ENCODE data around the gene CACNA1C.

CACNA1C gene

DNA sequence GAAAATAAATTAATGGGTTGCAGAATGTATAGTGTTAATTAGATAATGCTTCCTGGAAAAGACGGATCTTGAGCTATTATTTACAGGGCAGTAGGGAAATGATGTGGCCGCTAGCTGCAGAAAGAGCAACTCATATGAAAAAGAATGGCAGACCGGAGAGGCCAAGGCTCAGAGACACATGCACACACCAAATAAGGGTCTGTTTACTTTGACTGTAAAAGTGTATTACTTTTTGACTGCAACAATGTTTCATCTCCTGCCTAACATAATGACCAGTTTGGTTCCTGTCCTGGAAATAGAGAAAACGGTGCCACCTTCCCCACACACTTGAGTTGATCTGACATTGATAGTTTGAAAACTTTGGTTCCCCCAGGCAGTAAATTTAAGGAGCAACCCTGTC, 290.9 kb downstream of the CACNA1C start:
- CTCF ChIA-PET: no interaction called here
- DNase-seq (ENCODE audit: low spot score): no peak
- H3K27ac ChIP-seq: no peak overlapping the region
- TF ChIP-seq, protein P1, sequence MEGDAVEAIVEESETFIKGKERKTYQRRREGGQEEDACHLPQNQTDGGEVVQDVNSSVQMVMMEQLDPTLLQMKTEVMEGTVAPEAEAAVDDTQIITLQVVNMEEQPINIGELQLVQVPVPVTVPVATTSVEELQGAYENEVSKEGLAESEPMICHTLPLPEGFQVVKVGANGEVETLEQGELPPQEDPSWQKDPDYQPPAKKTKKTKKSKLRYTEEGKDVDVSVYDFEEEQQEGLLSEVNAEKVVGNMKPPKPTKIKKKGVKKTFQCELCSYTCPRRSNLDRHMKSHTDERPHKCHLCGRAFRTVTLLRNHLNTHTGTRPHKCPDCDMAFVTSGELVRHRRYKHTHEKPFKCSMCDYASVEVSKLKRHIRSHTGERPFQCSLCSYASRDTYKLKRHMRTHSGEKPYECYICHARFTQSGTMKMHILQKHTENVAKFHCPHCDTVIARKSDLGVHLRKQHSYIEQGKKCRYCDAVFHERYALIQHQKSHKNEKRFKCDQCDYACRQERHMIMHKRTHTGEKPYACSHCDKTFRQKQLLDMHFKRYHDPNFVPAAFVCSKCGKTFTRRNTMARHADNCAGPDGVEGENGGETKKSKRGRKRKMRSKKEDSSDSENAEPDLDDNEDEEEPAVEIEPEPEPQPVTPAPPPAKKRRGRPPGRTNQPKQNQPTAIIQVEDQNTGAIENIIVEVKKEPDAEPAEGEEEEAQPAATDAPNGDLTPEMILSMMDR (conservative IDR thresholded peaks at IDR 0.05; ENCODE audit: low read depth): no peak
- POLR2A ChIA-PET (ENCODE audit: low non-redundant PET): no interaction called here

DNA sequence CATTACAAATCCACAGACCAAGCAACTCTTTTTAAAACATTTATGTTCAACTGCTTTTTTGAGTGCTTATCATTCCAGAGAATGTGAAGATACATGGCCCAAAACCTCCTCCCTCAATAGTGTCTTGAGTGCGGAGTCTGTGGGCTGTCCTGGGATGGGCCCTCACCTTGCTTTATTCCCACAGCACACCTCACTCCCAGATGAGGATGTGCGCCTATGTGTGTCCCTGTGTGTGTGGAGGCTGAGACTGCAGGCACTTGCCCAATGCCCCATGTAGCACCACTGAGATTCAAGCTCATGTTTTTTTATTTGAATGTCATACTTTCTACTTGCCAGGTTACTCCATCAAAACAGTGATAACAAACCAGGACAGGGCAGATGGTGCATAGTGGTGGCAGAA, 291.7 kb downstream of the CACNA1C start:
- POLR2A ChIA-PET (ENCODE audit: low non-redundant PET): no interaction called here

DNA sequence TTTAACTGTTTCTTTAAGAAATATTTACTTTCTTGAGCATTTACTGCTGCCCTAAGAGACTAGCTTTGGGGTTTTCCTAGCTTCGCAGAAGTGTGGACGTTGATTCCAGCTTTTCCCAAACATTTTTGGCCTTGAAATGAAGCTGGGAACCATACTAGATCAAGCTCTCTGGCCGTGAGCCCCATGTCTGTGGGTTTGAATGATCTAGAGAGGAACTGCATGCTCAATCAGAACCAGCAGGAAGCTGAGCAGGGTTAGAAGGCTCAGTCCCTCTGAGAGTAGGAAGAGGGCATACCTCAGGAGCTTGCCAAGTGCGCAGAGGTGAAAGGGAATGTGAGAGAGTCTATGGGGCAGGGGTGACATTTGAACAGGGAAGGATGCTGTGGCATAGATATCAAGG, 292.1 kb downstream of the CACNA1C start:
- ChIA-PET POLR2A (ENCODE audit: low non-redundant PET) (no interaction called here), CTCF (no interaction called here)
- TF ChIP-seq, protein P1 (conservative IDR thresholded peaks at IDR 0.05; ENCODE audit: low read depth): no peak
- no peak overlapping the region for H3K27ac ChIP-seq
- no peak for DNase-seq (ENCODE audit: low spot score)

More for the DNA sequence above, 291.7 kb downstream of the CACNA1C start:
- TF ChIP-seq, protein P1 (conservative IDR thresholded peaks at IDR 0.05; ENCODE audit: low read depth): no peak
- no peak for DNase-seq (ENCODE audit: low spot score)
- CTCF ChIA-PET: no interaction called here
- H3K27ac ChIP-seq: no peak overlapping the region

DNA sequence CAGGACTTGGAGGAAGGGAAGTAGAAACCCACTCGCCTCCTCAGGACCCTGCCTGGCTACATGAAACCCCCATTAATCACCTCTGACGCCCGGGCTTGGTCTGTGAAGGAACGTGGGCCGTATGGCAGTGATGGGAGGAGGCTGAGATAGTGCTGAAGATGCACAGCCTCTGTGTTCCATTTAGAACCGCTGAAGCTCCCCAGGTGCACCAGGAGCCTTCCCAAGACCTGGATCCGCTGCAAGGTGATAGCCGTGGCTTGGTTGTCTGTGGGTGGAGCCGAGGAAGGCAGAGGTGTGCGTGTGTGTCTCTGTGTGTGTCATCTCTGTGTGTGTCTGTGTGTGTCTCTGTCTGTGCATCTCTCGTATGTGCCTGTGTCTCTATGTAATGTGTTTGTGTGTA, 293.1 kb downstream of the CACNA1C start:
- POLR2A ChIA-PET (ENCODE audit: low non-redundant PET): no interaction called here
- CTCF ChIA-PET: no interaction called here
- no peak overlapping the region for H3K27ac ChIP-seq
- TF ChIP-seq, protein P1 (conservative IDR thresholded peaks at IDR 0.05; ENCODE audit: low read depth): no peak
- no peak for DNase-seq (ENCODE audit: low spot score)

DNA sequence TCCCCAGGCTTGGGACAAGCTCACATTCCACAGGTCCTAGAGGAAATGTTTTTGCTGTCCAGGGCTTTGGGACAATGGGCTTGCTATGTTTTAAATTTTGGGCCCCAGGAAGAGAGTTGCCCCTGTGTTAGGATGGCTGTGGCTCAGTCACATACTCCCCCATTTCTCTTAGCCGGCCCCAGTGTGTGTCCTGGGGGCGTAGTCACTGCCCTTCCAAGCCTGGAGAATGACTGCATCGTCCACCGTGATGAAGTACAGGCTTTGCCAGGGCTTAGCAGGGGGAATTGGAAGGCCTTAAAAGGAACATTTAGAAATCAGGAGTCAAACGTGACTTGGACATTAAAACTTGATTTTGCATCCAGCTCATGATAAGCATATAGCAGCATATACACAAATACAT, 293.6 kb downstream of the CACNA1C start:
- POLR2A ChIA-PET (ENCODE audit: low non-redundant PET): no interaction called here
- CTCF ChIA-PET: no interaction called here
- H3K27ac ChIP-seq: no peak overlapping the region
- TF ChIP-seq, protein P1 (conservative IDR thresholded peaks at IDR 0.05; ENCODE audit: low read depth): no peak
- DNase-seq (ENCODE audit: low spot score): no peak

DNA sequence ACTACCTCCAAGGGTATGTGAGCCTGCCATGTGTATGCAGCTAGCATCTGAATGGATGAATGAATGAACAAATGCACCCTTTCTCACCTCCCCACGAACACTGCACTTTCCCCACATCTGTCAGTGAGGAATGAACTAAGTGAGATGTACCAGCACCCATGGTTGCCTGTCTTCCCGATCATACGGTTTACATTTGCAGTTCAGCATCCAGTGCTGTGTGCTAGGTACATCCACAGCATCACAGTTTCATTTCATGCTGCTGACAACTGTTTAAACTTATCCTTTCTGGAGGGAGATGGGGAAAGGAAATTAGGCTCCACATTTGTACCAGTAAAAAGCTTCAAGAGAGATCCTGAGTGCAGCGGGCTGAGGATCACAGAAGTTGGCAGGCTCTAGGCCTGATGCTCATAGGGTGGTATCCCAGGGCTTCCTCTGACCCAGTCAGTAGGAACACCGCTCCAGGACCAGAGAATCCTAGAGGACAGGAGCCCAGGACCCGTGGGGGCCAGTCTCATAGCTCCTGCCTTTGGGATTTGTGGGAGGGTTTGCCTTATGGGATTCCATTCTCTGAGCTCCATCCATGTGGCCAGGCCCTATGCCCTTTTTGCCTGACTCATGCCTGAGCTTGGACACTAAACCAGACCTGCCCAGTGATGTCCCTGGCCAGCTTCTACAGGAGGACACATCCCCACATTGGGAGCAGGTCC, 294.5 kb downstream of the CACNA1C start:
- CTCF ChIA-PET: interaction anchor here (0.7 to 0.8 kb wide), 2 partner anchors 9 to 48 kb away, joined by 3 to 5 read pairs; no protein-coding TSS in a partner anchor
- POLR2A ChIA-PET (ENCODE audit: low non-redundant PET): no interaction called here
- H3K27ac ChIP-seq: no peak overlapping the region
- TF ChIP-seq, protein P1 (conservative IDR thresholded peaks at IDR 0.05; ENCODE audit: low read depth): no peak
- no peak for DNase-seq (ENCODE audit: low spot score)

Measured in RWPE1 (cell line).